ENCODE data around the gene PPP6R3. TPM values are rescaled to one million over a fixed set of nuclear protein-coding genes. Genes with fewer than 3 reads are reported as not detected.
A peak's percentile ranks its signal among the peaks of the same experiment; 100 is the strongest.

PPP6R3 gene
- total and polyA plus RNA-seq, 2 experiments from 2014 or later: 41.9 to 118 TPM

GRCh38 chr11:68564261-68564660, 103.7 kb downstream of the PPP6R3 start:
- no peaks in the 10 kb centered on the region for H3K4me1 ChIP-seq (ENCODE audit: low read depth)
- no peaks in the 10 kb centered on the region for H3K9me3 ChIP-seq (ENCODE audit: low read depth)
- H3K4me3 ChIP-seq: no peak overlapping the region
- no peak for DNase-seq (ENCODE audit: low read depth in 1 of 2, low spot score in 1 of 2)
- H3K27ac ChIP-seq: peak overlapping the region; percentile 33
- TF ChIP-seq CTCF (IDR thresholded peaks at IDR 0.05; ENCODE audit: low read depth, low read length): no peak
- peaks cover 41% of the 10 kb centered on the region for H3K36me3 ChIP-seq
- H3K27me3 ChIP-seq: no peaks in the 10 kb centered on the region

GRCh38 chr11:68565768-68566167, 105.2 kb downstream of the PPP6R3 start:
- Histone ChIP-seq H3K4me1 (ENCODE audit: low read depth) (no peaks in the 10 kb centered on the region), H3K4me3 (no peak overlapping the region), H3K36me3 (peaks cover 50% of the 10 kb centered on the region)

GRCh38 chr11:68567553-68567952, 107.0 kb downstream of the PPP6R3 start:
- no peaks in the 10 kb centered on the region for H3K27me3 ChIP-seq
- H3K4me1 ChIP-seq (ENCODE audit: low read depth): no peaks in the 10 kb centered on the region
- DNase-seq (ENCODE audit: low read depth in 1 of 2, low spot score in 1 of 2): no peak
- peaks cover 68% of the 10 kb centered on the region for H3K36me3 ChIP-seq
- TF ChIP-seq CTCF (IDR thresholded peaks at IDR 0.05; ENCODE audit: low read depth, low read length): no peak
- H3K9me3 ChIP-seq (ENCODE audit: low read depth): no peaks in the 10 kb centered on the region
- H3K4me3 ChIP-seq: no peak overlapping the region
- H3K27ac ChIP-seq: no peak overlapping the region

More at GRCh38 chr11:68565768-68566167, 105.2 kb downstream of the PPP6R3 start:
- Histone ChIP-seq H3K27ac (peak overlapping the region; percentile 12), H3K9me3 (ENCODE audit: low read depth) (no peaks in the 10 kb centered on the region), H3K27me3 (no peaks in the 10 kb centered on the region)
- no peak for TF ChIP-seq CTCF (IDR thresholded peaks at IDR 0.05; ENCODE audit: low read depth, low read length)
- DNase-seq (ENCODE audit: low read depth in 1 of 2, low spot score in 1 of 2): no peak

- TF ChIP-seq CTCF (IDR thresholded peaks at IDR 0.05; ENCODE audit: low read depth, low read length): no peak
- no peak overlapping the region for H3K27ac ChIP-seq
- H3K4me1 ChIP-seq (ENCODE audit: low read depth): no peaks in the 10 kb centered on the region
- no peaks in the 10 kb centered on the region for H3K9me3 ChIP-seq (ENCODE audit: low read depth)
- no peak overlapping the region for H3K4me3 ChIP-seq
- DNase-seq (ENCODE audit: low read depth in 1 of 2, low spot score in 1 of 2): no peak
- H3K36me3 ChIP-seq: peaks cover 77% of the 10 kb centered on the region
- H3K27me3 ChIP-seq: no peaks in the 10 kb centered on the region
Observed at GRCh38 chr11:68569357-68569756, 108.8 kb downstream of the PPP6R3 start.

GRCh38 chr11:68570691-68571090, 110.1 kb downstream of the PPP6R3 start:
- Histone ChIP-seq H3K27me3 (no peaks in the 10 kb centered on the region), H3K36me3 (peaks cover 63% of the 10 kb centered on the region), H3K27ac (no peak overlapping the region), H3K4me3 (no peak overlapping the region), H3K9me3 (ENCODE audit: low read depth) (no peaks in the 10 kb centered on the region), H3K4me1 (ENCODE audit: low read depth) (no peaks in the 10 kb centered on the region)
- no peak for DNase-seq (ENCODE audit: low read depth in 1 of 2, low spot score in 1 of 2)
- no peak for TF ChIP-seq CTCF (IDR thresholded peaks at IDR 0.05; ENCODE audit: low read depth, low read length)

GRCh38 chr11:68574308-68574707, 113.8 kb downstream of the PPP6R3 start:
- H3K9me3 ChIP-seq (ENCODE audit: low read depth): no peaks in the 10 kb centered on the region

More at GRCh38 chr11:68574308-68574707, 113.8 kb downstream of the PPP6R3 start:
- Histone ChIP-seq H3K27ac (no peak overlapping the region), H3K36me3 (peaks cover 74% of the 10 kb centered on the region), H3K4me3 (no peak overlapping the region), H3K4me1 (ENCODE audit: low read depth) (no peaks in the 10 kb centered on the region), H3K27me3 (no peaks in the 10 kb centered on the region)
- TF ChIP-seq CTCF (IDR thresholded peaks at IDR 0.05; ENCODE audit: low read depth, low read length): no peak
- DNase-seq (ENCODE audit: low read depth in 1 of 2, low spot score in 1 of 2): no peak

Measured in cardiac muscle cell (in vitro differentiated cells and primary cell).